ENCODE results near the gene KCNQ1OT1. TPM values are rescaled to one million over a fixed set of nuclear protein-coding genes. Genes with fewer than 3 reads are reported as not detected.

The KCNQ1OT1 gene
- total RNA-seq, 1 donor from 2014 or later: 1.2 TPM

- ATAC-seq (peak; percentile 32), DNase-seq (ENCODE audit: low spot score) (no peak)
These were observed 9.9 kb downstream of the KCNQ1OT1 start for GRCh38 chr11:2689651-2690575.

- ATAC-seq (no peak), DNase-seq (ENCODE audit: low spot score) (no peak)
These were observed 11.2 kb downstream of the KCNQ1OT1 start for GRCh38 chr11:2688381-2689231.

GRCh38 chr11:2687782-2688191 lies 12.0 kb downstream of the KCNQ1OT1 start:
- ATAC-seq: no peak

GRCh38 chr11:2687223-2687530 lies 12.6 kb downstream of the KCNQ1OT1 start:
- DNase-seq (ENCODE audit: low spot score) (no peak), ATAC-seq (no peak)

More at GRCh38 chr11:2687782-2688191, 12.0 kb downstream of the KCNQ1OT1 start:
- no peak for DNase-seq (ENCODE audit: low spot score)

GRCh38 chr11:2686360-2687222 lies 13.2 kb downstream of the KCNQ1OT1 start:
- no peak for ATAC-seq
- no peak for DNase-seq (ENCODE audit: low spot score)

- DNase-seq (ENCODE audit: low spot score): no peak
- ATAC-seq: no peak
These were observed 14.0 kb downstream of the KCNQ1OT1 start for GRCh38 chr11:2685566-2686359.

- no peak for ATAC-seq
- DNase-seq (ENCODE audit: low spot score): no peak
These were observed 14.7 kb downstream of the KCNQ1OT1 start for GRCh38 chr11:2685051-2685450.

GRCh38 chr11:2684581-2684980 lies 15.2 kb downstream of the KCNQ1OT1 start:
- no peak for DNase-seq (ENCODE audit: low spot score)
- no peak for ATAC-seq

- ATAC-seq: no peak
- no peak for DNase-seq (ENCODE audit: low spot score)
These were observed 16.0 kb downstream of the KCNQ1OT1 start for GRCh38 chr11:2683806-2684205.

GRCh38 chr11:2681408-2682145 lies 18.2 kb downstream of the KCNQ1OT1 start:
- no peak for ATAC-seq
- peak; percentile 29 for DNase-seq (ENCODE audit: low spot score)

GRCh38 chr11:2679011-2679676 lies 20.6 kb downstream of the KCNQ1OT1 start:
- DNase-seq (ENCODE audit: low spot score) (no peak), ATAC-seq (no peak)

- ATAC-seq: no peak
- no peak for DNase-seq (ENCODE audit: low spot score)
These were observed 21.4 kb downstream of the KCNQ1OT1 start for GRCh38 chr11:2678396-2678795.

GRCh38 chr11:2677127-2677526 lies 22.7 kb downstream of the KCNQ1OT1 start:
- ATAC-seq (no peak), DNase-seq (ENCODE audit: low spot score) (no peak)

- no peak for ATAC-seq
- DNase-seq (ENCODE audit: low spot score): no peak
These were observed 24.3 kb downstream of the KCNQ1OT1 start for GRCh38 chr11:2675540-2675939.

- ATAC-seq (no peak), DNase-seq (ENCODE audit: low spot score) (no peak)
These were observed 25.1 kb downstream of the KCNQ1OT1 start for GRCh38 chr11:2674658-2675131.

GRCh38 chr11:2673871-2674471 lies 25.8 kb downstream of the KCNQ1OT1 start:
- no peak for ATAC-seq
- DNase-seq (ENCODE audit: low spot score): no peak

GRCh38 chr11:2673250-2673610 lies 26.6 kb downstream of the KCNQ1OT1 start:
- no peak for DNase-seq (ENCODE audit: low spot score)
- no peak for ATAC-seq

- ATAC-seq (no peak), DNase-seq (ENCODE audit: low spot score) (no peak)
These were observed 27.1 kb downstream of the KCNQ1OT1 start for GRCh38 chr11:2672553-2673249.

Measured in left lobe of liver (tissue), 2 donors.